Astrocyte (in vitro differentiated cells and primary cell): Measurements from ENCODE around the gene NLN. TPM values are rescaled to one million over a fixed set of nuclear protein-coding genes. Genes with fewer than 3 reads are reported as not detected.
A peak's percentile ranks its signal among the peaks of the same experiment; 100 is the strongest.

ENCODE experiments used
- DNase-seq: peaks from one replicate; pipeline ENCODE4 v3.0.0-alpha.2; 2010; ENCODE audit warnings: low read depth
- FAIRE-seq: peaks from 2 replicates; lab custom pipeline; 2011; peaks lifted over from hg19 to GRCh38; lab: Jason Lieb, UNC
- H2AFZ ChIP-seq: 2 replicates; pipeline ENCODE4 v1.6.0; 2012; ENCODE audit warnings: low read depth, low read length, inconsistent platforms
- H3K27ac ChIP-seq: 2 replicates; pipeline ENCODE4 v1.5.1; 2011; ENCODE audit warnings: low read depth, low read length, inconsistent platforms
- H3K27me3 ChIP-seq: 2 replicates; pipeline ENCODE4 v1.6.0; 2011; ENCODE audit warnings: low read length, inconsistent platforms; ENCODE audit not compliant: insufficient read depth
- H3K36me3 ChIP-seq: 2 replicates; pipeline ENCODE4 v1.5.1; 2011; ENCODE audit warnings: low read length, inconsistent platforms; ENCODE audit not compliant: insufficient read depth
- H3K4me1 ChIP-seq: 2 replicates; pipeline ENCODE4 v1.5.1; 2011; ENCODE audit warnings: low read length, inconsistent platforms; ENCODE audit not compliant: insufficient read depth
- H3K4me2 ChIP-seq: 2 replicates; pipeline ENCODE4 v1.6.0; 2012; ENCODE audit warnings: low read length, inconsistent platforms
- H3K4me3 ChIP-seq: 2 replicates; pipeline ENCODE4 v1.5.1; 2011; ENCODE audit warnings: low read depth, mild to moderate bottlenecking, low read length, inconsistent platforms; ENCODE audit not compliant: insufficient read depth
- H3K79me2 ChIP-seq: 2 replicates; pipeline ENCODE4 v1.6.0; 2012; ENCODE audit warnings: mild to moderate bottlenecking, low read length, inconsistent platforms; ENCODE audit not compliant: insufficient read depth
- H3K9ac ChIP-seq: 2 replicates; pipeline ENCODE4 v1.6.0; 2012; ENCODE audit warnings: mild to moderate bottlenecking, low read length, inconsistent platforms
- H3K9me3 ChIP-seq: 2 replicates; pipeline ENCODE4 v1.5.1; 2012; ENCODE audit warnings: low read depth, mild to moderate bottlenecking, low read length, inconsistent platforms; ENCODE audit not compliant: insufficient read depth
- H4K20me1 ChIP-seq: 2 replicates; pipeline ENCODE4 v1.6.0; 2012; ENCODE audit warnings: low read length, inconsistent platforms; ENCODE audit not compliant: insufficient read depth
- H3K27ac Mint-ChIP-seq: one replicate; pipeline ENCODE4 v1.8.0; 2021; ENCODE audit warnings: mild to moderate bottlenecking, mixed read lengths; ENCODE audit not compliant: unreplicated experiment
- H3K27me3 Mint-ChIP-seq: one replicate; pipeline ENCODE4 v1.8.0; 2021; ENCODE audit warnings: low read depth, mixed read lengths; ENCODE audit not compliant: unreplicated experiment
- H3K36me3 Mint-ChIP-seq: one replicate; pipeline ENCODE4 v1.8.0; 2021; ENCODE audit warnings: low read depth, mixed read lengths; ENCODE audit not compliant: unreplicated experiment
- H3K4me1 Mint-ChIP-seq: one replicate; pipeline ENCODE4 v1.8.0; 2021; ENCODE audit warnings: low read depth, mixed read lengths; ENCODE audit not compliant: unreplicated experiment
- H3K4me3 Mint-ChIP-seq: one replicate; pipeline ENCODE4 v1.8.0; 2021; ENCODE audit warnings: mild to moderate bottlenecking, moderate library complexity, mixed read lengths; ENCODE audit not compliant: unreplicated experiment
- H3K9me3 Mint-ChIP-seq: one replicate; pipeline ENCODE4 v1.8.0; 2021; ENCODE audit warnings: mild to moderate bottlenecking, mixed read lengths; ENCODE audit not compliant: unreplicated experiment
- EZH2 ChIP-seq: IDR thresholded peaks from 2 replicates; pipeline ENCODE4 v1.6.1; 2012; ENCODE audit warnings: mild to moderate bottlenecking, low read length, inconsistent platforms; ENCODE audit not compliant: insufficient read depth
- total RNA-seq: library from RNA; stranded (reverse); gene quantifications from 2 replicates; pipeline ENCODE4 v1.2.1, GENCODE V29; 2021
- TF ChIP-seq, protein P1 (sequence below): IDR thresholded peaks from 2 replicates; pipeline ENCODE4 v1.5.1; 2011; ENCODE audit warnings: low read depth, mild to moderate bottlenecking, inconsistent platforms, low read length, moderate library complexity; ENCODE audit not compliant: insufficient read depth

NLN gene
- total RNA-seq, 1 donor from 2014 or later, result 65.2 TPM

DNA sequence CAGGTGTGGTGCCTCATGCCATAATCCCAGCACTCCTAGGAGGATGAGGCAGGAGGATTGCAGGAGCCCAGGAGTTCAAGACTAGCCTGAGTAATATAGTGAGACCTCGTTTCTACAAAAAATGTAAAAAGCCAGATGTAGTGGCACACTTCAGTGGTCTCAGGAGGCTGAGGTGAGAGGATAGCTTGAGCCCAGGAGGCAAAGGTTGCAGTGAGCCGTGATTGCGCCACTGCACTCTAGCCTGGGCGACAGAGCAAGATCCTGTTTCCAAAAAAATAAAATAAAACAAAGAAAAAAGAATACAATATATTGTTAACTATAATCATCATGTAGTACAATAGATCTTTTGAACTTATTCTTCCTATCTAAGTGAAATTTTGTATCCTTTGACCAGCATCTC is 16.3 kb downstream of the NLN start:
- Mint-ChIP-seq H3K9me3 (no peaks in the 10 kb centered on the region), H3K27me3 (no peaks in the 10 kb centered on the region), H3K4me1 (peaks cover 13% of the 10 kb centered on the region), H3K4me3 (no peak overlapping the region), H3K36me3 (peaks cover 4% of the 10 kb centered on the region), H3K27ac (no peak overlapping the region)
- Histone ChIP-seq H3K9ac (no peak overlapping the region), H3K4me3 (no peak overlapping the region), H3K27ac (no peak overlapping the region), H4K20me1 (peaks cover 22% of the 10 kb centered on the region), H3K4me2 (no peak overlapping the region), H3K36me3 (no peaks in the 10 kb centered on the region), H3K4me1 (peaks cover 10% of the 10 kb centered on the region), H2AFZ (no peak overlapping the region), H3K9me3 (no peaks in the 10 kb centered on the region), H3K79me2 (peaks cover 65% of the 10 kb centered on the region), H3K27me3 (no peaks in the 10 kb centered on the region)
- DNase-seq (no peak), FAIRE-seq (no peak)
- TF ChIP-seq, protein P1, sequence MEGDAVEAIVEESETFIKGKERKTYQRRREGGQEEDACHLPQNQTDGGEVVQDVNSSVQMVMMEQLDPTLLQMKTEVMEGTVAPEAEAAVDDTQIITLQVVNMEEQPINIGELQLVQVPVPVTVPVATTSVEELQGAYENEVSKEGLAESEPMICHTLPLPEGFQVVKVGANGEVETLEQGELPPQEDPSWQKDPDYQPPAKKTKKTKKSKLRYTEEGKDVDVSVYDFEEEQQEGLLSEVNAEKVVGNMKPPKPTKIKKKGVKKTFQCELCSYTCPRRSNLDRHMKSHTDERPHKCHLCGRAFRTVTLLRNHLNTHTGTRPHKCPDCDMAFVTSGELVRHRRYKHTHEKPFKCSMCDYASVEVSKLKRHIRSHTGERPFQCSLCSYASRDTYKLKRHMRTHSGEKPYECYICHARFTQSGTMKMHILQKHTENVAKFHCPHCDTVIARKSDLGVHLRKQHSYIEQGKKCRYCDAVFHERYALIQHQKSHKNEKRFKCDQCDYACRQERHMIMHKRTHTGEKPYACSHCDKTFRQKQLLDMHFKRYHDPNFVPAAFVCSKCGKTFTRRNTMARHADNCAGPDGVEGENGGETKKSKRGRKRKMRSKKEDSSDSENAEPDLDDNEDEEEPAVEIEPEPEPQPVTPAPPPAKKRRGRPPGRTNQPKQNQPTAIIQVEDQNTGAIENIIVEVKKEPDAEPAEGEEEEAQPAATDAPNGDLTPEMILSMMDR, result no peak
- TF ChIP-seq EZH2, result no peak

DNA sequence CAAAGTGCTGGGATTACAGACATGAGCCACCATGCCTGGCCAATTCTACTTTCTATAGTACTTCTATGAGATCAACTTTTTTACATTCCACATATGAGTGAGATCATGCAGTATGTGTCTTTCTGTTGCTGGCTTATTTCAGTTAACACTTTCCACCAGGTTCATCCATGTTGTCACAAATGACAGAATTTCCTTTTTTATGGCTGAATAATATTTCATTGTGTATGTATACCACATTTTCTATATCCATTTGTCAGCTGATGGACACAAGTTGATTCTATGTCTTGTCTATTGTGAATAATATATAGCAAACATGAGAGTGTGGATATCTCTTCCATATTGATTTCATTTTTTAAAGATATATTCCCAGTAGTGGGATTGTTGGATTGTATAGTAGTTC is 17.2 kb downstream of the NLN start:
- Mint-ChIP-seq H3K27ac (no peak overlapping the region), H3K4me1 (peaks cover 13% of the 10 kb centered on the region), H3K9me3 (no peaks in the 10 kb centered on the region), H3K36me3 (peaks cover 4% of the 10 kb centered on the region), H3K4me3 (no peak overlapping the region), H3K27me3 (no peaks in the 10 kb centered on the region)
- no peak overlapping the region for H3K4me2 ChIP-seq
- FAIRE-seq (no peak), DNase-seq (no peak)
- H3K36me3 ChIP-seq, result no peaks in the 10 kb centered on the region
- no peak overlapping the region for H3K9ac ChIP-seq
- H3K9me3 ChIP-seq, result no peaks in the 10 kb centered on the region
- no peak overlapping the region for H2AFZ ChIP-seq
- H4K20me1 ChIP-seq, result peaks cover 22% of the 10 kb centered on the region
- no peak overlapping the region for H3K27ac ChIP-seq
- peaks cover 73% of the 10 kb centered on the region for H3K79me2 ChIP-seq
- H3K27me3 ChIP-seq, result no peaks in the 10 kb centered on the region
- peaks cover 10% of the 10 kb centered on the region for H3K4me1 ChIP-seq
- TF ChIP-seq, protein P1, result no peak
- no peak for TF ChIP-seq EZH2
- H3K4me3 ChIP-seq, result no peak overlapping the region

DNA sequence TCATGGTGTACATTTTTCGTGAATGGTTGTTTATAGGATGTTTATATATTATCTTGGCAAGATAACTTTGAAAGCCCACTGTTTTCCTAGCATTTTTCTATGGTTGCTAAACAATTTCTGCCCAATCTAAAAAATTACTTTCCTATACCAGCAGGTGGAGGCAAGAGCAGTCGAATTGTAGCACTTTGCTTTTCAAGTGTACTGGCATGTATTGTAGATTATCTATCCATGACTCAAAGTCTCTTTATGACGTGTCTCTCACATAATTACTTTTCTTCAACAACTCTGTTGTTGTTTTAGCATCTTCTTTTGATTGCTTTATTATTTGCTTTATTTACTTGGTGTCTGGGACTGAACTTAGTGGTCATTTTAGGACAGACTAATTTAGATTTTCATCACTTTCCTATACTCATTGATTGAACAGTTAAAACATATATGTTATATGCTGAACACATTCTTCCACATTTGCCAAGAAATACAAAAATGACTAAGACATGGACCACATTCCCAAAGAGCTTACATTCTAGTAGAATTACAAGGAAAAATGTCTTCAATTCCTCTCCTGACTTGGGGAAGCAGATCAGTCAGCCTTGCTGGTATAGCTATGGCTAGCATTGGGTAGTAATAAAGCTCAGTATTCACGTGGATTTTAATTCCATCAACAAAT is 20.7 kb downstream of the NLN start:
- H3K27me3 Mint-ChIP-seq, result no peaks in the 10 kb centered on the region
- DNase-seq (peak; percentile 79), FAIRE-seq (peak; percentile 47)
- TF ChIP-seq EZH2, result no peak
- TF ChIP-seq, protein P1, result peak; percentile 88
- peaks cover 20% of the 10 kb centered on the region for H4K20me1 ChIP-seq
- peak overlapping the region; percentile 90 for H3K27ac Mint-ChIP-seq
- H3K9me3 Mint-ChIP-seq, result peaks cover 2% of the 10 kb centered on the region
- no peaks in the 10 kb centered on the region for H3K9me3 ChIP-seq
- H3K9ac ChIP-seq, result peak overlapping the region; percentile 19
- peak overlapping the region; percentile 55 for H3K4me3 Mint-ChIP-seq
- no peaks in the 10 kb centered on the region for H3K27me3 ChIP-seq
- peak overlapping the region; percentile 63 for H3K27ac ChIP-seq
- peaks cover 10% of the 10 kb centered on the region for H3K4me1 ChIP-seq
- H2AFZ ChIP-seq, result no peak overlapping the region
- H3K79me2 ChIP-seq, result peaks cover 72% of the 10 kb centered on the region
- peak overlapping the region; percentile 46 for H3K4me2 ChIP-seq
- peaks cover 7% of the 10 kb centered on the region for H3K36me3 Mint-ChIP-seq
- H3K4me3 ChIP-seq, result no peak overlapping the region
- no peaks in the 10 kb centered on the region for H3K36me3 ChIP-seq
- H3K4me1 Mint-ChIP-seq, result peaks cover 10% of the 10 kb centered on the region
